GM21576 (cell line): ENCODE data around the gene KRT4.
"Not testable (repeated sequence)": the region's sequence is repeated elsewhere in the genome, so short reads cannot be mapped to it uniquely, and the experiment has no call there.

Source experiments
- ATAC-seq: cut with Tn5 transposase; IDR thresholded peaks from one replicate; pipeline ENCODE4 v1.9.1; 2021; ENCODE audit warnings: mild to moderate bottlenecking, moderate library complexity; ENCODE audit not compliant: unreplicated experiment

The KRT4 gene

GRCh38 chr12:52776913-52777395 is 37.0 kb downstream of the KRT4 start, which contains the start of gene KRT76:
Gene KRT76, minus strand, starts transcription at chr12:52777345. Its CDS starts 54 bp downstream, at chr12:52777291.
- ATAC-seq = no peak

- ATAC-seq = no peak
These were observed 37.5 kb downstream of the KRT4 start for GRCh38 chr12:52776435-52776834.

- no peak for ATAC-seq
These were observed 39.2 kb downstream of the KRT4 start for GRCh38 chr12:52774629-52775250.

DNA sequence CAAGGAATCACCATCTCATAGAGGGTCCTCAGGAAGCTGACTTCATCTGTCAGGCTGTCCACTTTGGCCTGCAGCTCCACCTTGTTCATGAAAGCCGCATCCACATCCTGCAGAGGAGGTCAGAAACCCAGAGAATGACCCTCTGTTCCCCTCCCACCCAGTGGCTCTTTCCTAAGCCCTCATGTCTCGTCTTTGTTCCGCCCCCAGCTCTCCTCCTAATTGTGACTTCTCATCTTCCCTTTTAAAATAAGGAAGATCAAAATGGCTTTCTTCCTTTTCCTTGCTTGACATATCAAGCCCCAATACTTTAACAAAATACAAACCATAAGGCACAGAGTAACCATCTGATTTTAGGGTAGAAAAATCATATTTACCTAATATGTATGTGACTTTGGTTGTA is 41.1 kb downstream of the KRT4 start:
- no peak for ATAC-seq

DNA sequence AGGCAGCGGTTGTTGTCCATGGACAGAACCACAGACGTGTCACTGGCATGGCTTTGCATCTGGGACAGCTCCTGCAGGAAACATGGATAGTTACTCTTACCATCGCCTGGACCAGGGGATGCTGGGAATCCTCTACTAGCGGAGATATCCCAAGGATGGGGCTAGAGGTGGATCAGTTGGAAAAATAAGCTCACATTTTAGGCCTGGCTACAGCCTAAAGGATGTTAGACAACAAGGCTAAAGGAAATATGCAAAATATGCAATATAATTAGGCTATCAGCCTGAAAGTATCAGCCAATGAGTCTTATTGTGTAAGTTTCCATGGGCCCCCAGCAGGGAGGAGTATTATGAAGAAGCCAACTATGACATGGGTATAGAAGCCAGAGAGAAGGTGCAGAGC is 41.7 kb downstream of the KRT4 start:
- ATAC-seq = no peak

- ATAC-seq = no peak
These were observed 42.4 kb downstream of the KRT4 start for GRCh38 chr12:52771505-52771904.

DNA sequence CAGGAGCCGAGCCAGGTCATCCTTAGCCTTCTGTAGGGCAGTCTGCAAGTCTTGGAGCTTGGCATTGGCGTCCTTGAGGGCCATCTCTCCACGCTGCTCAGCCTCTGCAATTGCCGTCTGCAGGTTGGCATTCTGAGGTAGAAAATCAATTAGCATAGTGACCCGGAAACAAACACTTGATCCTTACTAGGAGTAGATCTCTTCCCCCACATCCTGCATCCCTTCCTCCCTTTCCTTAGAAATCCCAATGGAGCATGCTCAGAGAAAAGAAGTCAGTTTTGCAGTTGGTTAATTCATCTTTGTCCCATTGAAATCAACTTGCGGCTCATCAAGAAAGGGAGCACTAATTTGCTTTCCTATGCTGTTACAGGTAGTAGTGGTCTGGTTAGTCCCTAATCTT is 42.8 kb downstream of the KRT4 start:
- ATAC-seq = no peak

DNA sequence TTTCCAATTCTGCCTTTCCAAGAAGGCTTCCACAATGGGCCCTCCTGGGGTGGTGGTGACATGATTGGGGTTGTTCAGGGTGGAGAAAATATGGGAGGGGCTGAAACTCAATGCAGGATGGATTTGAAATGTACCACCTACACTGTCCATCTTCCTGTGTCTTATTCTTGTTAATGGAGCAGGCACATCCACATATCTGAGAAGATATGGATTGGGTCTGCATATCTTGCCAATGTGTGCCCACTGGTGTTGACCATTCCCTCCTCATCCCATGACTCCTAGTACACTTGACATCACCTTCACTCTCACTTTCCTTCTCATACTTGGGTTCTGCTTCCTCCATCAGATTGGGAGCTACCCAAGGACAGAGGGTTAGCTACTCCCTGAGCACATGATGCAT is 44.0 kb downstream of the KRT4 start:
- ATAC-seq = no peak

- ATAC-seq = no peak
These were observed 44.6 kb downstream of the KRT4 start for GRCh38 chr12:52769354-52769753.

GRCh38 chr12:52768479-52769200 is 45.3 kb downstream of the KRT4 start:
- ATAC-seq = no peak

- no peak for ATAC-seq
These were observed 46.5 kb downstream of the KRT4 start for GRCh38 chr12:52767427-52767826.

GRCh38 chr12:52767020-52767379 is 46.9 kb downstream of the KRT4 start:
- no peak for ATAC-seq

DNA sequence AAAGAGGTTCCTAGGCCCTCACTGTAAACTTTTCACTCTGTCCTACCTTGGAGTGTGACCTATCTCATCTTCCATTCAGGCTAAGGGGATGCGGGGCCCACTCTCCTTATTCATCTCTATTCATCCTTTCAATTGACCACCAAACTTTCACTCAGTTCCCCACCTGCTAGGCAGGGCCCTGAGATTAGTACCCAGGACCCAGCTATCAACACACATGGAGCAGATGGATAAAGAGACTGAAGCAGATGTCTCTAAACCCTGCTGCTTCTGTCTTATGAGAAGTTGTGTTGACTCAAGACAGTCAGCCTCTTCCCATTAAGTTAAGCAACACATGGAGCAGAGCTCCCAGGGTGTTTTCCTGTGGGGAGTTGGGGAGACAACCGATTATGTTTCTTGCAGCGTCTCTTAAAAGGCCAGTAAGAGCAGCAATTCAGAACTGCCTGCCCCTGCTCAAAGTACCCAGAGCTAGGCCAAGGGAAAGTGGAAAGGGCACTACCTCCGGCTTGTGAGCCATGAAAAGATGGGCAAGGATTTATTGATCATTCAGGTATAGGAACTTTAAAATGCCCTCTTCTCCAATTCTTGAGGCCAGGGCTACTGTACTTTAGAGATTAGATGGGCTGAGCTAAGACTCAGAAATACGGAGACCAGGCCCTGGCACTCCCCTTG is 47.4 kb downstream of the KRT4 start:
- no peak for ATAC-seq

- no peak for ATAC-seq
These were observed 48.2 kb downstream of the KRT4 start for GRCh38 chr12:52765702-52766101.

DNA sequence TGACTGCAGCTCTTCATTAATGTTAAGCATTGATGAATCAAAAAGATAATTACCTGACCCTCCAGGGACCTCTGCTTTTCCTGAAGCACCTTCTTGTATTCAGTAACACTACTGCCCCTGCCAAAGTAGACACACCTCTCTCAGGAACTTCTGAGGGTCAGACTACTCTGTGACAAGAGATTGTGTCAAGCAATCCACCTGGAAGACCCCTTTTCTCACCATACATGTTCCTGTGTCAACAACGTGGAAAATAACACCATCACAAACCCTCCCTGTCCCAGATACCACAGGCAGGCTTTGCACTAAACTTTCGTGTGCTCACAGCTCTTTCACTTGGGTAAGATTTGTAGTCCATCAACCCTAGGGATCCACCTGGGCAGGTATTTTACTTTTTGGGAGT is 49.9 kb downstream of the KRT4 start:
- no peak for ATAC-seq

DNA sequence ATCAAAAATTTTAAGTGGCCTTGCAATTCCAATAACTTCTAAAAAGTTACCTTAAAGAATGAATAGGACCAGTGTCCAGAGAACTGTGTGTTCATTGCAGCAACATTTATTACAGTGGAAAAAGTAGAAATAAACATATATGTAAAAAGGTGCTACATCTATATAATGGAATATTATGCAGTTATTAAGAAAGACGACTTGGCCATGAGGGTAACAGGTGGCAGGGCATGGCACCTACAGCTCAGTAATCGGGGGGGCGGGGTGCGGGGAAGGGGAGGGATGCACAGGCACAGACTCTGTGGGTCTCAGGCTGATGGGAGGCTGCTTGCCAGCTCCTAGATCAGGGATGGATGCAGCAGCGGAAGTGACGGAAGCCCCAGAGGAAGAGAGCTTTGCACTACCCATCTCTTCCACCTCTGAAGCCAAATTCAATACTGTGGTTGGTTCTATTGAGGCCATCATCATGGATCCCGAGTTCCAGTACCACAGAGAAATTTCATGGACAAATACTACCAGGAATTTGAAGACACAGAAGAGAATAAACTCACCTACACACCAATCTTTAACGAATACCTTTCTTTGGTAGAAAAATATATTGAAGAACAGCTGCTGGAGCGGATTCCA is 50.8 kb downstream of the KRT4 start:
- no peak for ATAC-seq

- no peak for ATAC-seq
These were observed 52.1 kb downstream of the KRT4 start for GRCh38 chr12:52761802-52762201.

GRCh38 chr12:52761218-52761617 is 52.7 kb downstream of the KRT4 start:
- not testable (repeated sequence) for ATAC-seq

GRCh38 chr12:52760623-52761022 is 53.3 kb downstream of the KRT4 start:
- ATAC-seq = no peak

GRCh38 chr12:52759695-52760094 is 54.2 kb downstream of the KRT4 start:
- no peak for ATAC-seq

- ATAC-seq = no peak
These were observed 54.7 kb downstream of the KRT4 start for GRCh38 chr12:52759218-52759617.
